Measurements from ENCODE around the gene ADGRE2.
"Not testable (repeated sequence)": the region's sequence is repeated elsewhere in the genome, so short reads cannot be mapped to it uniquely, and the experiment has no call there.

DNA sequence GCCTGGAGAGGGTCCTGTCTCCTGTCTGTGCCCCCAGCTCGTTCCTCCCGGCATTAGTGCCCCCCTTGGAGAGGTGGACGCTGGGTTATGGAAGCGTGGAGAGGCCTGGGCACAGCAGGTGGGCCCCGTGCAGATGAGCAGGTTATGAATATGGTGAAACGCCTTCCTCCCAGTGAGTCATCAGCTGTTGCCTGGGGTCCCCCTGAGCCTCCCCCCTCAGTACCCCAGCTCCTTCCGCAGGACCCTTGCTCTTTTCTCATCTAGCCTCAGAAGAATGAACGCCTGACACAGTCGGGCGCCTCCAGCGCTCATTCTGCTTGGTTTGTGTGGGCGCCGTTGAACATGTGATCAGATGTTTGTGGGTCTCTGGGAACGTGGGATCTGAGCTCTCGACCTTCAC, 12.5 kb downstream of the ADGRE2 start:
- TF ChIP-seq, protein P1, sequence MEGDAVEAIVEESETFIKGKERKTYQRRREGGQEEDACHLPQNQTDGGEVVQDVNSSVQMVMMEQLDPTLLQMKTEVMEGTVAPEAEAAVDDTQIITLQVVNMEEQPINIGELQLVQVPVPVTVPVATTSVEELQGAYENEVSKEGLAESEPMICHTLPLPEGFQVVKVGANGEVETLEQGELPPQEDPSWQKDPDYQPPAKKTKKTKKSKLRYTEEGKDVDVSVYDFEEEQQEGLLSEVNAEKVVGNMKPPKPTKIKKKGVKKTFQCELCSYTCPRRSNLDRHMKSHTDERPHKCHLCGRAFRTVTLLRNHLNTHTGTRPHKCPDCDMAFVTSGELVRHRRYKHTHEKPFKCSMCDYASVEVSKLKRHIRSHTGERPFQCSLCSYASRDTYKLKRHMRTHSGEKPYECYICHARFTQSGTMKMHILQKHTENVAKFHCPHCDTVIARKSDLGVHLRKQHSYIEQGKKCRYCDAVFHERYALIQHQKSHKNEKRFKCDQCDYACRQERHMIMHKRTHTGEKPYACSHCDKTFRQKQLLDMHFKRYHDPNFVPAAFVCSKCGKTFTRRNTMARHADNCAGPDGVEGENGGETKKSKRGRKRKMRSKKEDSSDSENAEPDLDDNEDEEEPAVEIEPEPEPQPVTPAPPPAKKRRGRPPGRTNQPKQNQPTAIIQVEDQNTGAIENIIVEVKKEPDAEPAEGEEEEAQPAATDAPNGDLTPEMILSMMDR (IDR thresholded peaks at IDR 0.05) = not testable (repeated sequence)
- TF ChIP-seq, protein P2, sequence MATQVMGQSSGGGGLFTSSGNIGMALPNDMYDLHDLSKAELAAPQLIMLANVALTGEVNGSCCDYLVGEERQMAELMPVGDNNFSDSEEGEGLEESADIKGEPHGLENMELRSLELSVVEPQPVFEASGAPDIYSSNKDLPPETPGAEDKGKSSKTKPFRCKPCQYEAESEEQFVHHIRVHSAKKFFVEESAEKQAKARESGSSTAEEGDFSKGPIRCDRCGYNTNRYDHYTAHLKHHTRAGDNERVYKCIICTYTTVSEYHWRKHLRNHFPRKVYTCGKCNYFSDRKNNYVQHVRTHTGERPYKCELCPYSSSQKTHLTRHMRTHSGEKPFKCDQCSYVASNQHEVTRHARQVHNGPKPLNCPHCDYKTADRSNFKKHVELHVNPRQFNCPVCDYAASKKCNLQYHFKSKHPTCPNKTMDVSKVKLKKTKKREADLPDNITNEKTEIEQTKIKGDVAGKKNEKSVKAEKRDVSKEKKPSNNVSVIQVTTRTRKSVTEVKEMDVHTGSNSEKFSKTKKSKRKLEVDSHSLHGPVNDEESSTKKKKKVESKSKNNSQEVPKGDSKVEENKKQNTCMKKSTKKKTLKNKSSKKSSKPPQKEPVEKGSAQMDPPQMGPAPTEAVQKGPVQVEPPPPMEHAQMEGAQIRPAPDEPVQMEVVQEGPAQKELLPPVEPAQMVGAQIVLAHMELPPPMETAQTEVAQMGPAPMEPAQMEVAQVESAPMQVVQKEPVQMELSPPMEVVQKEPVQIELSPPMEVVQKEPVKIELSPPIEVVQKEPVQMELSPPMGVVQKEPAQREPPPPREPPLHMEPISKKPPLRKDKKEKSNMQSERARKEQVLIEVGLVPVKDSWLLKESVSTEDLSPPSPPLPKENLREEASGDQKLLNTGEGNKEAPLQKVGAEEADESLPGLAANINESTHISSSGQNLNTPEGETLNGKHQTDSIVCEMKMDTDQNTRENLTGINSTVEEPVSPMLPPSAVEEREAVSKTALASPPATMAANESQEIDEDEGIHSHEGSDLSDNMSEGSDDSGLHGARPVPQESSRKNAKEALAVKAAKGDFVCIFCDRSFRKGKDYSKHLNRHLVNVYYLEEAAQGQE (IDR thresholded peaks at IDR 0.05; ENCODE audit: insufficient read depth in 1 of 2, low read depth in 2 of 2, low read length in 1 of 2) = not testable (repeated sequence)
- TF ChIP-seq TCF7L2 (IDR thresholded peaks at IDR 0.05; ENCODE audit: low read depth, low read length) = not testable (repeated sequence)

Measured in Panc1 (cell line).